M059J (cell line): ENCODE measurements around the gene CACNB2. TPM values are rescaled to one million over a fixed set of nuclear protein-coding genes. Genes with fewer than 3 reads are reported as not detected.

ENCODE experiments used
- DNase-seq: peaks from one replicate; pipeline ENCODE4 v3.0.0-alpha.2; 2012; ENCODE audit warnings: low read depth
- total RNA-seq: library from RNA; depleted of rRNA; stranded (reverse); fragments of >200 nt; shearing (Covaris generic); gene quantifications from 2 replicates; pipeline ENCODE4 v1.2.3, GENCODE V29; 2014

CACNB2 gene
- total RNA-seq, 1 experiment from 2014 or later: 0.52 TPM

DNA sequence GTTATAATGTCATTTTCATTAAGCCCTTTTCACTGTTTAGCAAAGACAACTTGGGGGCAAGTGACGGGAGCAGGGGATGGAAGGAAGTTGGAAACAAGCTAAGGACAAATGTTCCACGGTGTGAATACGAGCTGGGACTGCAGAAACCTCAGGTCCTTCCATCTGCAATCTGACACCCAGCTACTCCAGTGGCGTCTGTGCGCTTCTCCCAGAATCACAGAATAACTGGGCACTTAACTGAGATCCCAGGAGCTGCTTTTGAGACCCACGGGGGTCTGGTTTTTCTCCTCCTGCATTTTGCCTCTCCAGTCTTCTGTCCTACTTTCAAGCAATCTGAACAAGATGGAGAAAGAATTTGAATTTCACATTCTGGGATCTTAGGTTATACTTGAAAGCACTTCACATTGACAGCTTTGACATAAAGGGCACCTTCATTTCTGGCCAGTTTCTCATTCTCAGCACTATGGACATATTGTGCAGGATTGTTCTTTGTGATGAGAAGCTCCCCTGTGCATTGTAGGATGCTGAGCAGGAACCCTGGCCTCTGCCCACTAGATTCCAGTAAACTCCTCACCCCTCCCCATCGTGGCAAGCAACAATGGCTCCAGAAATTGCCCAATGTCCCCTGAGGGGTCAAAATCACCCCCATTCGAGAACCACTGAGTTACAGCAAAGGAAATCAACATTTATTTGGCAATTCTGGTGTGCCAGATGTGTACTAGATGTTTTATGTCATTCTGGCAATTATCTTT, 194.1 kb downstream of the CACNB2 start:
- no peak for DNase-seq

DNA sequence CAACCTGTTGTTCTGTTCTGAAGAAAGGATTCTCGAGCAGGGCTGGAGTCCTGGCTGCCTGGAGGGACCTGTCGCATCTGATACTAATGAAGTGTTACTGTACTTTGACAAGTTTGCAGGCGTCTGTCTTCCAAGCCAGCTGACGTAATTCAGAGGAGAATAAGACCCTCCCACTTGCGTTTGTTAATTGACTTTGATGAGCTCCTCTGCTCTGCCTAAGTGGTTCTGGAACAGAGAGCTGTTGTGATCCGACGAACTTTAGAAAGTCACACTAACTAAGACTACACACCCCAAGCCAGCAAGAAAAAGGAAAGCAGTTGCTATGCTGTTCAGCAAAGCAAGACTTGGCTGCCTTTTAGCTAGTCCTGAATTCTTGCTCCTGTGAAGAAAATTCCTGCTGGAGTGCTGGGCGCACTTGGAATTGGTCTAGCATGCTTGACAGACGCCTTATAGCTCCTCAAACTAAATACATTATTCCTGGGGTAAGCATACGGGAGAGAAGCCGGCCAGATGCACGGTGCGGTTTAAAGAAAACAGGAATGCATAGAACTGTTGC, 200.3 kb downstream of the CACNB2 start:
- DNase-seq: no peak

DNA sequence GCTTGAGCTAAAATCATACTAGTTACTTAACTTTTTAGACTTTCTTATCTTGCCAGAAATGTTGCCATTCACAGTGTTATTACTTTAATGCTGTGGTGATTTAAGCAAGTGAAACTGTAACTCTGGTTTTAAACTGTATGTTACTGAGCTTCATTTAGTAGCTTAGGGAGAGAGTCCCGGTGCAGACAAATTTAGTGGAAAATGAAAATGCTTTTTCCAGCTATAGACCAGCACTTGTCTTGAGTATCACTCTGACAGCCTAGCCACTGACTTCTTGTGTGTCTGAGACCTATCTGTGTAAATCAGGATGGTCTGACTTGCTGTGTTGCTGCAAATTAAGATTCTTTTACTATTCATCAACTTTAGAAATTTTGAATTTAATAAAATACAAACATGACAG, 200.8 kb downstream of the CACNB2 start:
- DNase-seq: no peak

DNA sequence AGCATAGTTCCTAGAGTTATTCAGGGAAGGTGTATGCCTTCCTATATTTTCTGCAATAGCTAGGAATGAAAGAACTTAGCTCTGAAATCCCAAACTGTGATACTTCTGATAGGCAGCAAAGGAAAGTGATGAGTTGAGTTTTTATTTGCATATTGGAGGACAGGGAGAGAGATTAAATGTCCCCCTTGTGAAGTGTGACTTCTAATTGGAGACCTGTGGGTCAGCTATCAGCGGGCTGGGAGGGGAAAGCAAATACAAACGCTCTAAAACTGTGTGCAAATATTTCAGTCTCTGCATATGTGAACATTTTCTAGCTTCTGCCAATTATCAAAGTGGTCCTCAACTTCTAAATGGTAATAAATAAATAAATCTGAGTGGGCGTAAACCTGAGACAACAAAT, 203.3 kb downstream of the CACNB2 start:
- no peak for DNase-seq

DNA sequence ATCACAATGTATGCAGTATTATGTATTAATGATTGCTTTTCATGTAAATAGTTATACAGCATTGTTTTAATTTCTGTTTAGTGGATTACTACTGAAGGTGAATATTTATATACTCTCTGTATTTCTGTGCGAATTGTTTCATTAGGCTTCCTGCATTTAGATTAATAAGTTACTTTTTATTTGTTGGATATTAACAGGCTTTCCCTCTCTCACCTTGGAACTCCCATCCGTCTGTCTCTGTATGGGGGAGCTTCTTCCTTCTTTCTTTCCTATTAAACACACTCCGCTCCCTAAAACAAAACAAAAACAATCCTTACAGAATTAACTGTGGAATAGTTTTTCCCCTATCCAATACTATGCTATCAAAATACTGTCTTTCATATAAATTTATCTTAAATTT, 205.1 kb downstream of the CACNB2 start:
- DNase-seq: no peak

DNA sequence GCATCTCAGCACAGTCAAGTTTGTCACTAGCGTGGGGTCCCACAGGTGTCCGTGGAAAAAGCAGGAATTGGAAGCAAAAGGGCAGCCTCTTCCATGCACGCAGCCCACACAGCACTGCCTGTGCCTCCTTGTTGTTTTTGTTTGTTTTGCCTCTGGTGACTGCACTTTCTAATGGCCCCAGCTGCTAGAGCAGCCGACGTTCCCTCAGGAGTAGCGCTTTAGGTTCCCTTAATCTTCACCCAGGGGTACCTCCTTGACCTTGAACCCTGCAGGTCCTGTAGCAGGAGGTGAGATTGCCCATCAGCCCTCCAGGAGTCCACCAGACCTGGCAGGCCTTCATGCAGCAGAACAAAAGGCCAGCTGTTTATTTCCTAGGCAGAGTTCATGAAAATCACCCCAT, 210.1 kb downstream of the CACNB2 start:
- DNase-seq: no peak

DNA sequence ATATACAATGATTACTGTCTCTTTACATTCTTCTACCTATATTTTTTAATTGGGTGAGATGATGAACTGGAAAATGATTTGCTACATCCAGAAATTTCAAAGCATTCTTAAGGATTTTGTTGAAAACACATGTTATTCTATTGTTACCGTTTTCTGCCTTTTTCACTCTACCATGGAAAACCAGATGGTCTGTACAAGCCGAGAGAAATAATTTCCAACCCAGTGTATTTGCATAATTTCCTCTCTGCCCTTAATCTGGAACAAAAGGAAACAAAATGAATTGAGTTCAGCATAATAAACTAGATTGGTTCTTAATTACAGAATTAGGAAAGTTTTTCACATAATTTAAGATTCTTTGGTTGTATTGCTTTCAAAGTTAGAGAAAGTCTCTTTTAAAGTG, 211.2 kb downstream of the CACNB2 start:
- DNase-seq: no peak

DNA sequence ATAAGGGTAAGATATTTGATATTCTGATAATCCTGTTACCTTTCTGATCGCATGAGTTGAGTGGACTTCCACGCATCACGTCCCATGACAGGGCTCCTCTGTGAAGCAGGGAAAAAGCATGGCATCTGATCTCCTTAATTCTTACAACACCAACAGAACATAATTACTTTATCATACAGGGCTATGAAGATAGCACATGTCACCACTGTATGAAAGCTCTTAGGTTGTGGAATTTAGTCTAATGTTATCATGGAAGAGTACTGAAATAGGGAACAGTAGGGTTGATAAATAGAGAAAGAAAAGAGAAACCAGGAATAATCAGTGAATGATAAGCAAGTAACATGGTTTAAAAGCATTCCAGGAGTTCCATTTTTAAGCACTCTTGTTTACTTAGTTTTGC, 212.0 kb downstream of the CACNB2 start:
- DNase-seq: no peak

DNA sequence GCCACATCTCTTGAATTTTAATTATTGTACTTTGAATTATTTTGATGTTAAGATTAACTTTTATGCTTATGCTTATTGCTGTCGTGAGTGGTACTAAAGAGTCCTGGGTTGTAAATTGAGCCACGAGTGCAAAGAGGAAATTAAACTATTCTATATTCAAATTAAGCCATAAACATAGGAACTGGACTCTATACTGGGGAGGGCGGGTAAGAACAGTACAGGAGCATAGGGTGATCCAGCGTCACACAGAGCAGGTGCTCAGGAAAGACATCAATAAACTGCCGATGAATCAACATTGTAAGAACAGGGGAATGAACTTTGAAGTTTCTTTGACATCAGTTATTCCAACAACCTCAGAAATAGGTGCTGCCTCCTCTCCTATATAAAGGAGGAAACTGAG, 219.6 kb downstream of the CACNB2 start:
- DNase-seq: no peak

DNA sequence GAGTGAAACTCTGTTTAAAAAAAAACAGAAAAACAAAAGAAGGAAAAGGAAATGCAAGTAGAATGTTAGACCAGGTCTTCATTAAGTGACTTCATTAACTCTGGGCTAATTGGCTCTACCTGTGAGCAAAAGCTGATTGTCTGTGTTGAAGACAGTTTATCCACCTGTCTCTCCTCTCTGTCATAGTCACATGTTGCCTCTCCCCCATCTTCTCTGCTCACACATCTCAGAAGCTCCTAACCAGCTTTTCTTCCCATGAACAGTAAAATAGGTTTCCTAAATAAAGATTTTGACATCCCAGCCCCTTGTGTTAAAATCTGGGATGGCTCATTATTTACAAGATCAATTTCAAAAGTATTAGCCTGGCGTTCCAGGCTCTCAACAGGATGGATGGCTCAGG, 222.7 kb downstream of the CACNB2 start:
- DNase-seq: no peak

DNA sequence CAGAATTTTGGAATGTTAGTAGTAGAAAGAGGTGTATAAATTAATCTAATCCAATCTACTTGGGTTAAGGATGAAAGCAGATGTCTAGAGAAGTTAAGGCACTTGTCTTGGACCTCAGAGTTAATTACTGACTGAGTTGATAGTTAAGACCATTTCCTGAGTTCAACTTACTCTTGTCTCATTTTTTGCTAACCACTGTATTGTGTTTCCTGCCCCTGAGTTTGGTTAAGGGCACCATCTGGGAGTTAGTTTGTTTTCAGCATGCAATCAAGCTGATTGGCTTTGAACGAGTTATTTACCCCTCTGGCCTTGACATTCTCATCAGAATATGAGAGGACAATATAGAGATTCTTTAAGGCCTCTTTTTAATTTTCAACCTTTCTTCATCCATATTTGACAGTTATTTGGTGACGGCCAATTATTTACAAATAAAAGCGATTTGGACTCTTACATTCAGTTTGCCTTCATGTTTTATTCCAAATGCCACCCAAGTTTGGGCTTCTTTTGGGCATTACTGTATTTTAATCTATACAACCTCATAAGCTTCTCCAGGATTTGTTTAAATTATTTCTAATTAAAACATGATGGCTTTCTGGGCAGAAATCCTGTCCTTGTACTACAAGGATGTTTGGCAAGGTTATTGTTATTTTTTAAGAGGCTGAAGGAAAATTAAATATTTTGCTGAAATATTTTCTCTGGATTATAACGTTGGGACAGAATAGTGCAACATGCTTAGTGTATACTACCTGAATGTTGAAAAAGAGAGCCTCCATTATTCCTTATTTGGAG, 225.0 kb downstream of the CACNB2 start:
- no peak for DNase-seq

DNA sequence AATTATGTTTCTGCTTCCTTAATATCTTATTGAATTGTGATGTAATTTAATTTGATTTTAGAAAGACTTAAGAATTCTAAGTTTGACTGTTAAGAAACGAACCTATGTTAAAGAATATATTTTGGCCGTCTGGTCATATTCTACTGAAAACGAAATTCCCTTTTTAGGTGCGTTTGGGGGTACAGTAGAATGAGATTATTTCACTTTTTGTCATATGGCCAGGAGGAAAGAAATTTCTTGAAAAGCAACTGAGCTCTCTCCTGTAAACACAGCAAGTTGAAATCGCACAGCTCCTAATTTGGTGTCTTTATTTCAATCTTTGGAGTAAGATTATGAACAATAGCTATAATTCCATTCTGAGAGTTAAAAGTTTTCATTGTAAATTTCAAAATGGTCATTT, 227.6 kb downstream of the CACNB2 start:
- no peak for DNase-seq

DNA sequence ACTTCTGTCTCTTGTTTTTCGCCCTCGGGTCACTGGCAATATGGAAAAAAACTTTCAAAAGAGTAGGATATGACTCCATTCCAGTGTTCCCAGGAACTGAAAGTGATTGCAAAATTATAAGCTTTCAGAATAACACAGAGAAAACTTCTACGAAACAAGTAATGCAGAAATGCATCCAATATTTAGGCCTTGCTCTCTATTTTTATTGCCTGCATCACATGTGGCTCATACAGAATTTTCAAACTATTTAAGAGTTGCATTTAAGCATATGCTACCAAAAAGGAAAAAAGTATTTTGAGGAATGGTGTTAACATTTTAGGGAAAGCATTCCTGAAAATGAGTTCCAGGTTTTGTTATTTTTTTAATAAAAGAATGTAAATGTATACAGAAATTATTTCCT, 228.0 kb downstream of the CACNB2 start:
- no peak for DNase-seq

DNA sequence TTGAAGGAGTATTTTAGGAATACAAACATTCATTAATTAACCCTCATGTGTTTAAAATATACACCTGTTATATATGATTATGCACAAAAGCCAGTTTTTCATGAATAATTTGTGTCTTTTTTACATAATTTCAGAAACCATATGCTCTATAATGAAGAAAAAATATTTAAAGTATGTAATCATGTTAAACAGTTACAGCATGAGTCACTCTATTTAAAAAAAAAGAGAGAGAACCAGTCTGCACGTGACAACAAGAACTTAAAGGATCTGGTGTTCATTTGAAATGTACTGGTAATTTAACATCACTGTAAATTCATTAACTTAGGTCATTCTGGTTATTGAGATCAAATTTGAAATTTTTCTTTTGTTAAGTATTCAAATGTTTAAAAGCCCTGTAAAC, 228.5 kb downstream of the CACNB2 start:
- no peak for DNase-seq

DNA sequence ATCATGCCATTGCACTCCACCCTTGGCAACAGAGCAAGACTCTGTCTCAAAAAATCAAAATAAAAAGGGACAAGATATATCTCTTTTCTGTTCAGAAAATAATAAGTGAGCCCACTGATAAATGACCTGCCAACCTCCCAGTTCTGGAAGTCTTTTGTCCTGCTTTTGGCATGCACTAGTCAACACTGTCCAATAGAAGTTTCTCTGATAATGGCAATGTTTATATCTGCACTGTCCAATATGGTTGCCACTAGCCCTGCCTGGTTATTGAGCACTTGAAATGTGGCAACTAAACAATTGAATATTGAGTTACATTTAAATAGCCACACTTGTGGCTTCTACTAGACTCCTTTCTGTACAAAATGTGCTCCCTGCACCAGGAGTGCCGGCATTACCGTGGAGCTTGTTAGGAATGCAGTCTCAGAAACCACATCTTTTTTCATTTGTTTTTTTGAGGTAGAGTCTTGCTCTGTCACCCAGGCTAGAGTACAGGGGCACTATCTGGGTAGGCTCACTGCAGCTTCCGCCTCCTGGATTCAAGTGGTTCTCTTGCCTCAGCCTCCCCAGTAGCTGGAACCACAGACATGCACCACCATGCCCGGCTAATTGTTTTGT, 229.7 kb downstream of the CACNB2 start:
- DNase-seq: no peak

DNA sequence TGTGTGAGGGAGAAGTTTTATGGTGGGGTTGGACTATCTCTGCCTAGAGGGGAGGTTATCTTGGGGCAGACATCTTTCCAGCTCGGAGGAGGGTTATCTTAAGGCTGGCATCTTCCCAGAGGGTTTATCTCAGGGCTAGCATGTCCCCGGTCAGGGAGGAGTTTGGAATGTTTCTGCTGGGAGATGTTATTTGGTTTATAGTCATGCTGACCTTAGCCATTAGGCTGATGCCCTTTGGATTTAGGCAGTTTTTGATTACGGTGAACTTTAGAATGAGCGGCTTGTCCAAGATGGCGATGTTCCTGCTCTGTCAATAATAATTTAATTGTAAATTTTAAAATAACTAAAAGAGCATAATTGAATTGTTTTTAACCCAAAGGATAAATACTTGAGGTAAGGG, 236.4 kb downstream of the CACNB2 start:
- no peak for DNase-seq

DNA sequence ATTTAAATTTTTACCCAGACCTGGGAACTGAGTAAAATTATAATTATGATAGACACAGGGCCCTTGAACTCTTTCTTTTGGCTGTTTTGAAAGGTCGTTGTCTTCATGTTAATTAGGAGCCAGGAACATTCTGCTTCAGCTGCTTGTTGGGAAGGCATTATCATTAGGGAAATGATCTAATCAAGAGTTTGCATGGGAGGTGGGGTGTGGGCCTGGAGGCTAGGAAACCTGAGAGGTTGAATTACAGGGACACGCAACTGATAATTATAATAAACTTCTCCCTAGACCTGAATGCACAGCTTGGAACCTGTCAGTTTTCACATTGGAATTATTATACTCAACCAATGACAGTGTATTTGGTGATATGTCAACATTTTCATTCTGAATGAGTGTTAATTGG, 237.7 kb downstream of the CACNB2 start:
- DNase-seq: no peak

DNA sequence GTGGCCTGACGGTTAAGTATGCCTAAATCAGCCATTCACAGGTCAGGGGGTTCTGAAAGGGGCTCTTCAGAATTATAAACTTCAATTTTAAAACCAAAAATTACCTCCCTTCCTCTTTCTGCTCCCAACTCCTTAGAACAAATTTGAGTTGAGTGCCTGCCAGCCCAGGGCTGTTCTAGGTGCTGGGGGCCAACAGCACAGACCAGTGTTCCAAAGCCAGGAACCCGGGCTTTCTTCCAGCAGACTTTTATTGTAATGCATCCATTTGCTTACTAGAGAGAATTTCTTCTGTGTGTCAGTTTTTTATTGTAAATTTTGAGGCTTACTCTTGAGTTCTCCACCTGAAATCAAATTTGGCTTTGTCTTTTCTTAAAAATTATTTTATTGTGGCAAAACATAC, 238.5 kb downstream of the CACNB2 start:
- no peak for DNase-seq

DNA sequence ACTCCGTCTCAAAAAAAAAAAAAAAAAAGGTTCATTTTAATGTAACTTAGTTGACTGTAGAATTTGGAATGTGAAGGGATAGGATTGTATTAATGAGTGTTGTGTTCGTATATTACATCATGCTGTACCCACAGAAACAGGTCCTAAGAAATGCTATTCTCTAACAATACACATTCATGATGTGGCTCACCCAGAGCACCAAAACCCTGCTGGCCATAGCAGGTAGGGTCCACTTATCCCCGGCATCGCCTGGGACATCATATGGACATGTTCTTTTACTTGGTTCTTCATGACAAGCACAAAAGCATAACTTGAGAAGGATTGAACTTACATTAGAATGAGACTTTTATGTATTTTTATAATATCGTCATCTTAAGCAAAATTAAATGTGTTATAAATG, 241.5 kb downstream of the CACNB2 start:
- no peak for DNase-seq

DNA sequence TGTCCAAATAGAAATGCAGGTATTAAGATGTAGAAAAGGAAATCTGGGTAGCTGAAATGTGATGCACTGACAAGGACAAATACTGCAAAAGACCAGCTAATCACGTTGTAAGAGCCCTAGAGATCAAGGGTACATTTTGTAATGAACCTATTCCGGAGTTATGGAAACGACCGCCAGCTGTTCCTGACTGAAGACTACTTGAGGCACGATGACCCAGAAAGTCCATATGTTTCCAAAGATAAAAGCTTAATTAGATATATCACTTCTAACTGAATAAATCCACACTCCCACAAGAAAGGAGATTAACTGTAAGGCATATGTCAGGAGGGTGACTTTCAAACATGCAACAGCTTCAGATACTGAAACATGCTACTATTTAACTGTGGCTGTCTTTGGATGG, 257.7 kb downstream of the CACNB2 start:
- DNase-seq: no peak

DNA sequence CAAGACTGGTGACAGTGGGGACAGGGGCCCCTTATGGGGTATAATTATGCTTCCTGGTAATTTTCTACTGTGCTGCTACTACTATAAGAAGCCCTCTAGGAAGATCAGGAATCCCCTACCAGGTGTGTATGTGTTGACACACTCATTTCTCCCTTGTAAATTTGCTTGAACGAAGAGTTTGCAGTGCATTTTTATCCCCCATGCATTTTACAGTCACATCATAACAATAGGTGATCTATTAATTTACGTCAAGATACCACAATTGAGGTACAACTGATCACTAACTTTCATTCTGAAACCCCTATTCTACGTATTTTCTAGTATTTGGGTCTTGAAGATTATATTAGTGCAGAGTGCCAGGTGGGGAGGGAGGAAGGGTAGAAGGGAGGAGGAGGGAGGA, 258.9 kb downstream of the CACNB2 start:
- no peak for DNase-seq

DNA sequence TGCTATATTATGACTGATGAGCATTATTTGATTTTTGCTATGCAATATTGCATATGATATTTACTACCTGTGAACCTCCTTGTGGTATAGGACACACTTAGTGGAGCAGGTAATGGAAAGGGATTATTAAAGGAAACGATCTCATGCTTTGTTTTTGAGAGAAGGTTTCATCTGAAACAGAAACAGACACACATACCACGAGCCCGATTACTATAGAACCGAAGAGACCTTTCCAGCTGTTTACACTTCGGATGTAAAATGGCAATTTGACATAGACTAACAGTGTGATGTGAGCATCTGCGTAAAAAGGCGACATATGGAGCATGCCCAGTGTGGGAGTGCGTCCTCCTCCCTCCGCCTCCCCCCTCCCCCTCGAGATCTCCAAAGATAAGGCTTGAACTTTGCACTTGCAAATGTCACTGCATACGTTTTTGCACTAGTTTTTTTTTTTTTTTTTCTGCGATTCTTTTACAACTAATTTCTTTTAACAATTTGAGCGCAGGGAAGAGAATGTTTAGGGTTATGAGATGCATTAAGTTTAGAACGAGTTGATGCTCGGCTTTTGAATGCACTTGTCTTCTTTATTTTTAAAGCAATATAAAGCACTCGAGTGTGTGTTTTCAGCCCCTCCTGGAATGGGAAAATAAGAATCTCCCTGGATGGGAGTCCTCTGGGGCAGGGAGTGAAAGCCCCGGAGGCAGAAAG, 260.1 kb downstream of the CACNB2 start:
- DNase-seq: no peak
